IMR-90 (cell line): Measurements from ENCODE around the gene CTNNA2. TPM values are rescaled to one million over a fixed set of nuclear protein-coding genes. Genes with fewer than 3 reads are reported as not detected.
A peak's percentile ranks its signal among the peaks of the same experiment; 100 is the strongest.

Source experiments
- ATAC-seq: fragments of 200-7000 bp; cut with Tn5 transposase; 2 replicates; pipeline ENCODE4 v1.9.1; 2020; ENCODE audit warnings: low read depth, mild to moderate bottlenecking, moderate library complexity
- BruUV-seq: library from RNA; stranded (reverse); fragments of 400-500 nt; replicated peaks from 2 replicates; lab custom pipeline; 2021; lab: Mats Ljungman, UMichigan
- CTCF ChIA-PET: fragments of 300-600 bp; formaldehyde crosslinking; extraction: SDS; loops from one replicate; lab custom pipeline; 2021; ENCODE audit warnings: antibody characterized with exemption; lab: Yijun Ruan, JAX
- POLR2A ChIA-PET: fragments of 300-600 bp; sonication (Branson Sonifier 250); formaldehyde crosslinking; loops from one replicate; lab custom pipeline; 2022; ENCODE audit warnings: antibody characterized with exemption; ENCODE audit not compliant: unreplicated experiment; lab: Charles Lee
- DNase-seq: peaks from one replicate; pipeline ENCODE4 v3.0.0; 2013
- H2AFZ ChIP-seq: replicated peaks from 2 replicates; pipeline ENCODE3; 2013; ENCODE audit warnings: low read length, mild to moderate bottlenecking; ENCODE audit not compliant: poor library complexity
- H2AK5ac ChIP-seq: 2 replicates; pipeline ENCODE4 v1.6.1; 2013; ENCODE audit warnings: low read depth, low read length, inconsistent platforms
- H2AK9ac ChIP-seq: replicated peaks from 2 replicates; pipeline ENCODE3; 2013; ENCODE audit warnings: mild to moderate bottlenecking, low read depth, low read length, moderate library complexity; ENCODE audit not compliant: poor library complexity
- H2BK120ac ChIP-seq: 2 replicates; pipeline ENCODE4 v1.6.1; 2013; ENCODE audit warnings: low read depth, low read length, inconsistent platforms
- H2BK15ac ChIP-seq: 3 replicates; pipeline ENCODE4 v1.6.1; 2013; ENCODE audit warnings: low read depth, low read length, inconsistent platforms
- H2BK20ac ChIP-seq: 2 replicates; pipeline ENCODE4 v1.6.1; 2013; ENCODE audit warnings: low read depth, mild to moderate bottlenecking, inconsistent platforms, low read length, moderate library complexity
- H2BK5ac ChIP-seq: 2 replicates; pipeline ENCODE4 v1.6.1; 2013; ENCODE audit warnings: mild to moderate bottlenecking, low read depth, low read length, inconsistent platforms; ENCODE audit not compliant: poor library complexity, severe bottlenecking
- H3K14ac ChIP-seq: replicated peaks from 2 replicates; pipeline ENCODE4 v1.6.1; 2013; ENCODE audit warnings: low read depth, low read length, inconsistent platforms
- H3K18ac ChIP-seq: 2 replicates; pipeline ENCODE4 v1.6.1; 2013; ENCODE audit warnings: low read depth, low read length, control low read depth
- H3K23ac ChIP-seq: 2 replicates; pipeline ENCODE4 v1.6.1; 2013; ENCODE audit warnings: low read depth, low read length, inconsistent platforms
- H3K27ac ChIP-seq: 2 replicates; pipeline ENCODE4 v1.5.1; 2013; ENCODE audit warnings: mild to moderate bottlenecking, control low read depth, low read length; ENCODE audit not compliant: insufficient read depth
- H3K27me3 ChIP-seq: 2 replicates; pipeline ENCODE4 v1.6.1; 2013; ENCODE audit warnings: low read length; ENCODE audit not compliant: control insufficient read depth, insufficient read depth
- H3K36me3 ChIP-seq: 2 replicates; pipeline ENCODE4 v1.6.1; 2013; ENCODE audit warnings: low read length, mixed read lengths; ENCODE audit not compliant: control insufficient read depth, insufficient read depth
- H3K4ac ChIP-seq: 2 replicates; pipeline ENCODE4 v1.6.1; 2013; ENCODE audit warnings: low read depth, low read length, inconsistent platforms
- H3K4me1 ChIP-seq: 2 replicates; pipeline ENCODE4 v1.6.1; 2013; ENCODE audit warnings: low read length, mixed read lengths; ENCODE audit not compliant: control insufficient read depth, insufficient read depth
- H3K4me2 ChIP-seq: 2 replicates; pipeline ENCODE4 v1.6.1; 2013; ENCODE audit warnings: low read depth, mild to moderate bottlenecking, control low read depth, low read length, moderate library complexity
- H3K4me3 ChIP-seq: 2 replicates; pipeline ENCODE4 v1.5.1; 2013; ENCODE audit warnings: low read depth, mild to moderate bottlenecking, control low read depth, low read length, moderate library complexity; ENCODE audit not compliant: insufficient read depth
- H3K56ac ChIP-seq: 2 replicates; pipeline ENCODE4 v1.6.1; 2013; ENCODE audit warnings: low read length, inconsistent platforms; ENCODE audit not compliant: insufficient read depth; ENCODE audit errors: extremely low read depth
- H3K79me1 ChIP-seq, 2 experiments: 2 replicates each; pipeline ENCODE4 v1.6.1; 2013; ENCODE audit warnings: low read length in 2 of 2, inconsistent platforms in 1 of 2, low read depth in 1 of 2
- H3K9ac ChIP-seq: 2 replicates; pipeline ENCODE4 v1.6.1; 2013; ENCODE audit warnings: low read depth, low read length, control low read depth
- H3K9me1 ChIP-seq: 2 replicates; pipeline ENCODE4 v1.6.1; 2013; ENCODE audit warnings: low read length, inconsistent platforms; ENCODE audit not compliant: insufficient read depth
- H3K9me3 ChIP-seq: 2 replicates; pipeline ENCODE4 v1.6.1; 2013; ENCODE audit warnings: low read length; ENCODE audit not compliant: control insufficient read depth, insufficient read depth
- H4K20me1 ChIP-seq: 2 replicates; pipeline ENCODE4 v1.6.1; 2013; ENCODE audit warnings: low read length, inconsistent platforms; ENCODE audit not compliant: insufficient read depth
- H4K5ac ChIP-seq: 2 replicates; pipeline ENCODE4 v1.6.1; 2013; ENCODE audit warnings: mild to moderate bottlenecking, low read depth, low read length, control low read depth
- H4K8ac ChIP-seq, 2 experiments: 2 replicates each; pipeline ENCODE4 v1.6.1; 2013; ENCODE audit warnings: low read depth in 2 of 2, low read length in 2 of 2, control low read depth in 1 of 2, inconsistent platforms in 1 of 2
- H4K91ac ChIP-seq: 2 replicates; pipeline ENCODE4 v1.6.1; 2013; ENCODE audit warnings: low read depth, low read length, inconsistent platforms; ENCODE audit not compliant: insufficient read depth
- BHLHE40 ChIP-seq: fragments of 150-350 bp; IDR thresholded peaks from 2 replicates; pipeline ENCODE4 v1.6.1; 2016; ENCODE audit warnings: mild to moderate bottlenecking, low read depth, low read length
- CEBPB ChIP-seq: IDR thresholded peaks from 2 replicates; pipeline ENCODE4 v1.6.1; 2012; ENCODE audit warnings: low read depth, low read length, improper control_type of control experiment
- CHD1 ChIP-seq: IDR thresholded peaks from 2 replicates; pipeline ENCODE4 v1.6.1; 2012; ENCODE audit warnings: low read depth, low read length, improper control_type of control experiment
- CTCF ChIP-seq: conservative IDR thresholded peaks from 2 replicates; pipeline ENCODE4 v1.5.1; 2012; ENCODE audit warnings: mild to moderate bottlenecking, low read depth, low read length, improper control_type of control experiment
- ELK1 ChIP-seq: fragments of 150-350 bp; IDR thresholded peaks from 2 replicates; pipeline ENCODE4 v1.6.1; 2016; ENCODE audit warnings: low read depth, mild to moderate bottlenecking, low read length, moderate library complexity, borderline replicate concordance
- FOS ChIP-seq: fragments of 150-350 bp; IDR thresholded peaks from 2 replicates; pipeline ENCODE4 v1.6.1; 2016; ENCODE audit warnings: low read depth, low read length
- MAFK ChIP-seq: IDR thresholded peaks from 2 replicates; pipeline ENCODE4 v1.6.1; 2012; ENCODE audit warnings: low read depth, low read length, improper control_type of control experiment
- MAZ ChIP-seq: IDR thresholded peaks from 2 replicates; pipeline ENCODE4 v1.6.1; 2012; ENCODE audit warnings: low read depth, mild to moderate bottlenecking, low read length, improper control_type of control experiment, moderate library complexity, borderline replicate concordance
- MXI1 ChIP-seq: IDR thresholded peaks from 2 replicates; pipeline ENCODE4 v1.6.1; 2012; ENCODE audit warnings: low read depth, mild to moderate bottlenecking, low read length, moderate library complexity, borderline replicate concordance
- NFE2L2 ChIP-seq: fragments of 150-350 bp; IDR thresholded peaks from 2 replicates; pipeline ENCODE4 v1.6.1; 2016; ENCODE audit warnings: low read depth, mild to moderate bottlenecking, low read length
- POLR2A ChIP-seq: IDR thresholded peaks from 2 replicates; pipeline ENCODE4 v1.6.1; 2012; ENCODE audit warnings: mild to moderate bottlenecking, low read depth, low read length
- RAD21 ChIP-seq: IDR thresholded peaks from 2 replicates; pipeline ENCODE4 v1.6.1; 2012; ENCODE audit warnings: low read length, improper control_type of control experiment
- RCOR1 ChIP-seq: IDR thresholded peaks from 2 replicates; pipeline ENCODE4 v1.6.1; 2012; ENCODE audit warnings: mild to moderate bottlenecking, low read length, improper control_type of control experiment; ENCODE audit not compliant: insufficient replicate concordance
- RFX5 ChIP-seq: IDR thresholded peaks from 2 replicates; pipeline ENCODE4 v1.8.0; 2012; ENCODE audit warnings: low read depth, mild to moderate bottlenecking, low read length, moderate library complexity
- SMC3 ChIP-seq: fragments of 150-350 bp; IDR thresholded peaks from 2 replicates; pipeline ENCODE4 v1.6.1; 2016; ENCODE audit warnings: low read depth, mild to moderate bottlenecking, antibody characterized with exemption, low read length, moderate library complexity
- USF2 ChIP-seq: fragments of 150-350 bp; IDR thresholded peaks from 2 replicates; pipeline ENCODE4 v1.6.1; 2017; ENCODE audit warnings: mild to moderate bottlenecking, antibody characterized with exemption, low read length, low read depth
- WGBS, 2 experiments: methylation state at CpG; one replicate each; pipeline versions ENCODE4 v1.1.5 to v1.1.7; 2013; ENCODE audit warnings: missing lambda C conversion rate in 2 of 2; ENCODE audit not compliant: insufficient read length in 1 of 2; ENCODE audit errors: extremely low coverage in 2 of 2; 5-methylcytosine and 5-hydroxymethylcytosine counted together
- dilution Hi-C: fragments of 300-500 bp; cut with HindIII; formaldehyde crosslinking; loops from one replicate; pipeline ENCODE4 v1.14.3; 2018; ENCODE audit warnings: low sequenced_read_pairs; ENCODE audit not compliant: unreplicated experiment
- in situ Hi-C: fragments of 300-500 bp; cut with MboI; formaldehyde crosslinking; loops from 3 replicates; pipeline ENCODE4 v1.14.3; 2019; ENCODE audit warnings: low sequenced_read_pairs, inconsistent platforms, mixed read lengths
- intact Hi-C: fragments of 100-400 bp; cut with micrococcal nuclease; formaldehyde crosslinking; loops from 2 replicates; pipeline ENCODE4 v1.10.0; 2022
- polyA plus RNA-seq, 3 experiments: library from polyadenylated mRNA; depleted of rRNA; stranded (reverse); fragments of >200 nt; gene quantifications; 2 replicates each; pipeline ENCODE4 v1.2.3, GENCODE V29; 2012; ENCODE audit warnings: low replicate concordance in 1 of 3
- total RNA-seq: library from RNA; depleted of rRNA; stranded (reverse); fragments of >200 nt; gene quantifications from 2 replicates; pipeline ENCODE4 v1.2.3, GENCODE V29; 2012

The CTNNA2 gene
- total and polyA plus RNA-seq, 2 of the 4 experiments (the other 2 are of a cell fraction) = not detected

DNA sequence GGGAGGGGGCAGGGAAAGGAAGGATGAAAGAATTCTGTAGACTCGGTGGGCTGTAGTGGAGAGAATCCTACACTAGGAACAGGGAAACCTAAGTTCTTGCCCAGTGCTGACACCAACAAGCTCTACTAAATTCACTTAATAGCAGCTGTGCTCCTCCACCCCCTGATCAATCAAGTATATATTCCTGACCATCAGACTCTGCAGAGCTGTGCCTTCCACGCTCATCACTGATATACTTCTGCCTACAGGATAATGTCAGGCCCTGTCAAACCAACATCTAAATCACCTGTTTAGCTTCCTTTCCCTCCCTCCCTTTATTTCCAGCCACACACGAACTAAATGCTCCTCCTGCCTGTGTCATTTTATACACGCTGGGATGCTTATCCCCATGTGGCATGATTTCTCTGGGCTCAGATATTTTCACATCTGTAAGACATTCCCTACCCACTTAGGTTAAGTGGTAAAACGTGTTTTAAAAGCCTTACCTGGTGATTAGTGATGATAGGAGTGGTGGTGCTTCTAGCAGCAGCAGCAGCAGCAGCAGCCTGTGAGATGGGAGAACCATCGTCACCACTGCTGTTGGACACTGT is 489.8 kb downstream of the CTNNA2 start:
- H3K14ac ChIP-seq = peak overlapping the region; percentile 95
- H2AFZ ChIP-seq = peak overlapping the region; percentile 77
- dilution Hi-C loops (no loop called here), intact Hi-C loops (loop anchor here (5.0 kb wide), 1 partner anchor 50 kb away; no protein-coding TSS in a partner anchor), in situ Hi-C loops (no loop called here)
- CTCF ChIA-PET = no interaction called here
- H3K36me3 ChIP-seq = no peaks in the 10 kb centered on the region
- peak overlapping the region; percentile 55; the same call in 1 of the 2 replicates for H3K9ac ChIP-seq
- H2BK5ac ChIP-seq = peak overlapping the region; percentile 100
- no peak overlapping the region for H3K4me3 ChIP-seq
- peak overlapping the region; percentile 97 for H3K56ac ChIP-seq
- H3K4me1 ChIP-seq = peaks cover 16% of the 10 kb centered on the region
- H3K18ac ChIP-seq = peak overlapping the region; percentile 100
- no TSS peak for BruUV-seq
- H3K27ac ChIP-seq = peak overlapping the region; percentile 95
- 90% methylated on average over 1 of the region's 6 CpGs; no CpG with 5 or more reads in 1 of the 2 experiments for WGBS, 2 experiments
- peaks cover 14% of the 10 kb centered on the region for H3K9me1 ChIP-seq
- H3K79me1 ChIP-seq = no peaks in the 10 kb centered on the region
- peak overlapping the region; percentile 81 for H2BK15ac ChIP-seq
- peak overlapping the region; percentile 98 for H3K4ac ChIP-seq
- no peaks in the 10 kb centered on the region for H3K27me3 ChIP-seq
- H4K8ac ChIP-seq = peak overlapping the region; percentile 80 to 96
- peak overlapping the region; percentile 95 for H3K23ac ChIP-seq
- H4K91ac ChIP-seq = peak overlapping the region; percentile 99
- no peak overlapping the region for H3K4me2 ChIP-seq
- H3K9me3 ChIP-seq = no peaks in the 10 kb centered on the region
- no peaks in the 10 kb centered on the region for H4K20me1 ChIP-seq
- peak overlapping the region; percentile 100 for H4K5ac ChIP-seq
- H2BK120ac ChIP-seq = peak overlapping the region; percentile 99
- H2AK9ac ChIP-seq = peak overlapping the region; percentile 81
- POLR2A ChIA-PET = no interaction called here
- no peak for ATAC-seq
- DNase-seq = no peak
- H2AK5ac ChIP-seq = peak overlapping the region; percentile 66
- H2BK20ac ChIP-seq = peak overlapping the region; percentile 100
- no peak for TF ChIP-seq RAD21
- no peak for TF ChIP-seq CHD1
- TF ChIP-seq RCOR1 = no peak
- no peak for TF ChIP-seq SMC3
- TF ChIP-seq CEBPB = no peak
- TF ChIP-seq POLR2A = no peak
- no peak for TF ChIP-seq CTCF
- TF ChIP-seq BHLHE40 = no peak
- no peak for TF ChIP-seq MXI1
- no peak for TF ChIP-seq ELK1
- TF ChIP-seq USF2 = no peak
- TF ChIP-seq RFX5 = no peak
- no peak for TF ChIP-seq FOS
- no peak for TF ChIP-seq NFE2L2
- no peak for TF ChIP-seq MAZ
- no peak for TF ChIP-seq MAFK
